IMR-90 (cell line): Measurements from ENCODE around the gene SRBD1. TPM values are rescaled to one million over a fixed set of nuclear protein-coding genes. Genes with fewer than 3 reads are reported as not detected.

Experiments
- ATAC-seq: fragments of 200-7000 bp; cut with Tn5 transposase; 2 replicates; pipeline ENCODE4 v1.9.1; 2020; ENCODE audit warnings: low read depth, mild to moderate bottlenecking, moderate library complexity
- BruUV-seq: library from RNA; stranded (reverse); fragments of 400-500 nt; replicated peaks from 2 replicates; lab custom pipeline; 2021; lab: Mats Ljungman, UMichigan
- CTCF ChIA-PET: fragments of 300-600 bp; formaldehyde crosslinking; extraction: SDS; loops from one replicate; lab custom pipeline; 2021; ENCODE audit warnings: antibody characterized with exemption; lab: Yijun Ruan, JAX
- POLR2A ChIA-PET: fragments of 300-600 bp; sonication (Branson Sonifier 250); formaldehyde crosslinking; loops from one replicate; lab custom pipeline; 2022; ENCODE audit warnings: antibody characterized with exemption; ENCODE audit not compliant: unreplicated experiment; lab: Charles Lee
- DNase-seq: peaks from one replicate; pipeline ENCODE4 v3.0.0; 2013
- H2AFZ ChIP-seq: replicated peaks from 2 replicates; pipeline ENCODE3; 2013; ENCODE audit warnings: low read length, mild to moderate bottlenecking; ENCODE audit not compliant: poor library complexity
- H2AK5ac ChIP-seq: 2 replicates; pipeline ENCODE4 v1.6.1; 2013; ENCODE audit warnings: low read depth, low read length, inconsistent platforms
- H2AK9ac ChIP-seq: replicated peaks from 2 replicates; pipeline ENCODE3; 2013; ENCODE audit warnings: mild to moderate bottlenecking, low read depth, low read length, moderate library complexity; ENCODE audit not compliant: poor library complexity
- H2BK120ac ChIP-seq: 2 replicates; pipeline ENCODE4 v1.6.1; 2013; ENCODE audit warnings: low read depth, low read length, inconsistent platforms
- H2BK15ac ChIP-seq: 3 replicates; pipeline ENCODE4 v1.6.1; 2013; ENCODE audit warnings: low read depth, low read length, inconsistent platforms
- H2BK20ac ChIP-seq: 2 replicates; pipeline ENCODE4 v1.6.1; 2013; ENCODE audit warnings: low read depth, mild to moderate bottlenecking, inconsistent platforms, low read length, moderate library complexity
- H2BK5ac ChIP-seq: 2 replicates; pipeline ENCODE4 v1.6.1; 2013; ENCODE audit warnings: mild to moderate bottlenecking, low read depth, low read length, inconsistent platforms; ENCODE audit not compliant: poor library complexity, severe bottlenecking
- H3K14ac ChIP-seq: replicated peaks from 2 replicates; pipeline ENCODE4 v1.6.1; 2013; ENCODE audit warnings: low read depth, low read length, inconsistent platforms
- H3K18ac ChIP-seq: 2 replicates; pipeline ENCODE4 v1.6.1; 2013; ENCODE audit warnings: low read depth, low read length, control low read depth
- H3K23ac ChIP-seq: 2 replicates; pipeline ENCODE4 v1.6.1; 2013; ENCODE audit warnings: low read depth, low read length, inconsistent platforms
- H3K27ac ChIP-seq: 2 replicates; pipeline ENCODE4 v1.5.1; 2013; ENCODE audit warnings: mild to moderate bottlenecking, control low read depth, low read length; ENCODE audit not compliant: insufficient read depth
- H3K27me3 ChIP-seq: 2 replicates; pipeline ENCODE4 v1.6.1; 2013; ENCODE audit warnings: low read length; ENCODE audit not compliant: control insufficient read depth, insufficient read depth
- H3K36me3 ChIP-seq: 2 replicates; pipeline ENCODE4 v1.6.1; 2013; ENCODE audit warnings: low read length, mixed read lengths; ENCODE audit not compliant: control insufficient read depth, insufficient read depth
- H3K4ac ChIP-seq: 2 replicates; pipeline ENCODE4 v1.6.1; 2013; ENCODE audit warnings: low read depth, low read length, inconsistent platforms
- H3K4me1 ChIP-seq: 2 replicates; pipeline ENCODE4 v1.6.1; 2013; ENCODE audit warnings: low read length, mixed read lengths; ENCODE audit not compliant: control insufficient read depth, insufficient read depth
- H3K4me2 ChIP-seq: 2 replicates; pipeline ENCODE4 v1.6.1; 2013; ENCODE audit warnings: low read depth, mild to moderate bottlenecking, control low read depth, low read length, moderate library complexity
- H3K4me3 ChIP-seq: 2 replicates; pipeline ENCODE4 v1.5.1; 2013; ENCODE audit warnings: low read depth, mild to moderate bottlenecking, control low read depth, low read length, moderate library complexity; ENCODE audit not compliant: insufficient read depth
- H3K56ac ChIP-seq: 2 replicates; pipeline ENCODE4 v1.6.1; 2013; ENCODE audit warnings: low read length, inconsistent platforms; ENCODE audit not compliant: insufficient read depth; ENCODE audit errors: extremely low read depth
- H3K79me1 ChIP-seq, 2 experiments: 2 replicates each; pipeline ENCODE4 v1.6.1; 2013; ENCODE audit warnings: low read length in 2 of 2, inconsistent platforms in 1 of 2, low read depth in 1 of 2
- H3K9ac ChIP-seq: 2 replicates; pipeline ENCODE4 v1.6.1; 2013; ENCODE audit warnings: low read depth, low read length, control low read depth
- H3K9me1 ChIP-seq: 2 replicates; pipeline ENCODE4 v1.6.1; 2013; ENCODE audit warnings: low read length, inconsistent platforms; ENCODE audit not compliant: insufficient read depth
- H3K9me3 ChIP-seq: 2 replicates; pipeline ENCODE4 v1.6.1; 2013; ENCODE audit warnings: low read length; ENCODE audit not compliant: control insufficient read depth, insufficient read depth
- H4K20me1 ChIP-seq: 2 replicates; pipeline ENCODE4 v1.6.1; 2013; ENCODE audit warnings: low read length, inconsistent platforms; ENCODE audit not compliant: insufficient read depth
- H4K5ac ChIP-seq: 2 replicates; pipeline ENCODE4 v1.6.1; 2013; ENCODE audit warnings: mild to moderate bottlenecking, low read depth, low read length, control low read depth
- H4K8ac ChIP-seq, 2 experiments: 2 replicates each; pipeline ENCODE4 v1.6.1; 2013; ENCODE audit warnings: low read depth in 2 of 2, low read length in 2 of 2, control low read depth in 1 of 2, inconsistent platforms in 1 of 2
- H4K91ac ChIP-seq: 2 replicates; pipeline ENCODE4 v1.6.1; 2013; ENCODE audit warnings: low read depth, low read length, inconsistent platforms; ENCODE audit not compliant: insufficient read depth
- BHLHE40 ChIP-seq: fragments of 150-350 bp; IDR thresholded peaks from 2 replicates; pipeline ENCODE4 v1.6.1; 2016; ENCODE audit warnings: mild to moderate bottlenecking, low read depth, low read length
- CEBPB ChIP-seq: IDR thresholded peaks from 2 replicates; pipeline ENCODE4 v1.6.1; 2012; ENCODE audit warnings: low read depth, low read length, improper control_type of control experiment
- FOS ChIP-seq: fragments of 150-350 bp; IDR thresholded peaks from 2 replicates; pipeline ENCODE4 v1.6.1; 2016; ENCODE audit warnings: low read depth, low read length
- MAFK ChIP-seq: IDR thresholded peaks from 2 replicates; pipeline ENCODE4 v1.6.1; 2012; ENCODE audit warnings: low read depth, low read length, improper control_type of control experiment
- MAZ ChIP-seq: IDR thresholded peaks from 2 replicates; pipeline ENCODE4 v1.6.1; 2012; ENCODE audit warnings: low read depth, mild to moderate bottlenecking, low read length, improper control_type of control experiment, moderate library complexity, borderline replicate concordance
- MXI1 ChIP-seq: IDR thresholded peaks from 2 replicates; pipeline ENCODE4 v1.6.1; 2012; ENCODE audit warnings: low read depth, mild to moderate bottlenecking, low read length, moderate library complexity, borderline replicate concordance
- POLR2A ChIP-seq: IDR thresholded peaks from 2 replicates; pipeline ENCODE4 v1.6.1; 2012; ENCODE audit warnings: mild to moderate bottlenecking, low read depth, low read length
- RAD21 ChIP-seq: IDR thresholded peaks from 2 replicates; pipeline ENCODE4 v1.6.1; 2012; ENCODE audit warnings: low read length, improper control_type of control experiment
- RCOR1 ChIP-seq: IDR thresholded peaks from 2 replicates; pipeline ENCODE4 v1.6.1; 2012; ENCODE audit warnings: mild to moderate bottlenecking, low read length, improper control_type of control experiment; ENCODE audit not compliant: insufficient replicate concordance
- SMC3 ChIP-seq: fragments of 150-350 bp; IDR thresholded peaks from 2 replicates; pipeline ENCODE4 v1.6.1; 2016; ENCODE audit warnings: low read depth, mild to moderate bottlenecking, antibody characterized with exemption, low read length, moderate library complexity
- USF2 ChIP-seq: fragments of 150-350 bp; IDR thresholded peaks from 2 replicates; pipeline ENCODE4 v1.6.1; 2017; ENCODE audit warnings: mild to moderate bottlenecking, antibody characterized with exemption, low read length, low read depth
- WGBS, 2 experiments: methylation state at CpG; one replicate each; pipeline versions ENCODE4 v1.1.5 to v1.1.7; 2013; ENCODE audit warnings: missing lambda C conversion rate in 2 of 2; ENCODE audit not compliant: insufficient read length in 1 of 2; ENCODE audit errors: extremely low coverage in 2 of 2; 5-methylcytosine and 5-hydroxymethylcytosine counted together
- dilution Hi-C: fragments of 300-500 bp; cut with HindIII; formaldehyde crosslinking; loops from one replicate; pipeline ENCODE4 v1.14.3; 2018; ENCODE audit warnings: low sequenced_read_pairs; ENCODE audit not compliant: unreplicated experiment
- in situ Hi-C: fragments of 300-500 bp; cut with MboI; formaldehyde crosslinking; loops from 3 replicates; pipeline ENCODE4 v1.14.3; 2019; ENCODE audit warnings: low sequenced_read_pairs, inconsistent platforms, mixed read lengths
- intact Hi-C: fragments of 100-400 bp; cut with micrococcal nuclease; formaldehyde crosslinking; loops from 2 replicates; pipeline ENCODE4 v1.10.0; 2022
- polyA plus RNA-seq, 3 experiments: library from polyadenylated mRNA; depleted of rRNA; stranded (reverse); fragments of >200 nt; gene quantifications; 2 replicates each; pipeline ENCODE4 v1.2.3, GENCODE V29; 2012; ENCODE audit warnings: low replicate concordance in 1 of 3
- total RNA-seq: library from RNA; depleted of rRNA; stranded (reverse); fragments of >200 nt; gene quantifications from 2 replicates; pipeline ENCODE4 v1.2.3, GENCODE V29; 2012
- TF ChIP-seq, protein P1 (sequence below): fragments of 150-350 bp; IDR thresholded peaks from 2 replicates; pipeline ENCODE4 v1.6.1; 2016; ENCODE audit warnings: low read depth, mild to moderate bottlenecking, low read length, moderate library complexity, borderline replicate concordance

SRBD1 gene
- total and polyA plus RNA-seq, 2 of the 4 experiments (the other 2 are of a cell fraction): 3.5 to 14.7 TPM

GRCh38 chr2:45469314-45470099 is 141.6 kb downstream of the SRBD1 start:
- no peak overlapping the region for H2AK5ac ChIP-seq
- POLR2A ChIA-PET: no interaction called here
- no peak overlapping the region for H4K8ac ChIP-seq
- no peak for TF ChIP-seq SMC3
- TF ChIP-seq BHLHE40: no peak
- no peak for TF ChIP-seq CEBPB
- no peak for TF ChIP-seq MAZ
- TF ChIP-seq, protein P1, sequence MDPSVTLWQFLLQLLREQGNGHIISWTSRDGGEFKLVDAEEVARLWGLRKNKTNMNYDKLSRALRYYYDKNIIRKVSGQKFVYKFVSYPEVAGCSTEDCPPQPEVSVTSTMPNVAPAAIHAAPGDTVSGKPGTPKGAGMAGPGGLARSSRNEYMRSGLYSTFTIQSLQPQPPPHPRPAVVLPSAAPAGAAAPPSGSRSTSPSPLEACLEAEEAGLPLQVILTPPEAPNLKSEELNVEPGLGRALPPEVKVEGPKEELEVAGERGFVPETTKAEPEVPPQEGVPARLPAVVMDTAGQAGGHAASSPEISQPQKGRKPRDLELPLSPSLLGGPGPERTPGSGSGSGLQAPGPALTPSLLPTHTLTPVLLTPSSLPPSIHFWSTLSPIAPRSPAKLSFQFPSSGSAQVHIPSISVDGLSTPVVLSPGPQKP: no peak
- TF ChIP-seq FOS: no peak
- no peak for TF ChIP-seq RCOR1
- no peak for TF ChIP-seq USF2
- TF ChIP-seq MAFK: no peak
- TF ChIP-seq POLR2A: no peak
- no peak for TF ChIP-seq MXI1
- TF ChIP-seq RAD21: no peak
- H3K27me3 ChIP-seq: no peaks in the 10 kb centered on the region
- H3K4me3 ChIP-seq: no peak overlapping the region
- intact Hi-C loops (no loop called here), dilution Hi-C loops (no loop called here), in situ Hi-C loops (no loop called here)
- DNase-seq (no peak), ATAC-seq (no peak)
- no peak overlapping the region for H3K14ac ChIP-seq
- H3K18ac ChIP-seq: no peak overlapping the region
- no peaks in the 10 kb centered on the region for H3K9me3 ChIP-seq
- H3K9ac ChIP-seq: no peak overlapping the region
- no peak overlapping the region for H3K4ac ChIP-seq
- no peak overlapping the region for H2BK20ac ChIP-seq
- no peak overlapping the region for H2BK5ac ChIP-seq
- H3K4me2 ChIP-seq: no peak overlapping the region
- WGBS, 2 experiments: no CpG with 5 or more reads among the region's 2 CpGs
- no peaks in the 10 kb centered on the region for H3K9me1 ChIP-seq
- no peak overlapping the region for H3K56ac ChIP-seq
- CTCF ChIA-PET: no interaction called here
- H2AK9ac ChIP-seq: no peak overlapping the region
- H2BK120ac ChIP-seq: no peak overlapping the region
- H4K20me1 ChIP-seq: no peaks in the 10 kb centered on the region
- no peak overlapping the region for H3K27ac ChIP-seq
- no peaks in the 10 kb centered on the region for H3K36me3 ChIP-seq
- H2AFZ ChIP-seq: no peak overlapping the region
- no TSS peak for BruUV-seq
- H2BK15ac ChIP-seq: no peak overlapping the region
- no peaks in the 10 kb centered on the region for H3K4me1 ChIP-seq
- H3K79me1 ChIP-seq: no peaks in the 10 kb centered on the region
- H3K23ac ChIP-seq: no peak overlapping the region
- no peak overlapping the region for H4K91ac ChIP-seq
- H4K5ac ChIP-seq: no peak overlapping the region
